Activated B cell treated with CpG ODN at 0.5 μM for 24 hours (primary cell): ENCODE measurements around the gene TRIP6. TPM values are rescaled to one million over a fixed set of nuclear protein-coding genes. Genes with fewer than 3 reads are reported as not detected.
"Not testable (repeated sequence)": the region's sequence is repeated elsewhere in the genome, so short reads cannot be mapped to it uniquely, and the experiment has no call there.

Experiments
- ATAC-seq: fragments of 200-7000 bp; cut with Tn5 transposase; one replicate; pipeline ENCODE4 v1.10.0; 2021; ENCODE audit warnings: low read depth, mild to moderate bottlenecking, moderate library complexity
- CTCF ChIA-PET: fragments of 350-600 bp; sonication (Branson Sonifier 250); formaldehyde crosslinking; loops from one replicate; lab custom pipeline; 2021; ENCODE audit warnings: antibody characterized with exemption; lab: Charles Lee
- POLR2A ChIA-PET: fragments of 350-600 bp; sonication (Branson Sonifier 250); formaldehyde crosslinking; loops from one replicate; lab custom pipeline; 2021; ENCODE audit warnings: antibody characterized with exemption; lab: Charles Lee
- DNase-seq: peaks from one replicate; pipeline ENCODE4 v3.0.0; 2022
- H3K27ac Mint-ChIP-seq: one replicate; pipeline ENCODE4 v1.8.0; 2020; ENCODE audit warnings: mixed read lengths
- H3K27me3 Mint-ChIP-seq: one replicate; pipeline ENCODE4 v1.8.0; 2021; ENCODE audit warnings: mixed read lengths
- H3K36me3 Mint-ChIP-seq: one replicate; pipeline ENCODE4 v1.8.0; 2021; ENCODE audit warnings: low read depth, mixed read lengths
- H3K4me1 Mint-ChIP-seq: one replicate; pipeline ENCODE4 v1.8.0; 2021; ENCODE audit warnings: mixed read lengths
- H3K4me3 Mint-ChIP-seq: one replicate; pipeline ENCODE4 v1.8.0; 2020; ENCODE audit warnings: mild to moderate bottlenecking, mixed read lengths
- H3K9me3 Mint-ChIP-seq: one replicate; pipeline ENCODE4 v1.8.0; 2020; ENCODE audit warnings: mixed read lengths
- CTCF ChIP-seq: fragments of 200-600 bp; IDR thresholded peaks from one replicate; pipeline ENCODE4 v1.8.0; 2022; ENCODE audit warnings: antibody characterized with exemption, mild to moderate bottlenecking
- intact Hi-C: fragments of 100-400 bp; cut with micrococcal nuclease; formaldehyde crosslinking; loops from one replicate; pipeline ENCODE4 v1.15.1; 2024
- total RNA-seq: library from RNA; stranded (reverse); gene quantifications from 2 replicates; pipeline ENCODE4 v1.2.3, GENCODE V29; 2022

The TRIP6 gene
- total RNA-seq, 1 donor from 2014 or later: 16.9 TPM

- intact Hi-C loops: no loop called here
- Mint-ChIP-seq H3K4me3 (peak overlapping the region; percentile 38), H3K36me3 (peaks cover 29% of the 10 kb centered on the region), H3K27ac (no peak overlapping the region), H3K9me3 (no peaks in the 10 kb centered on the region), H3K4me1 (peaks cover 21% of the 10 kb centered on the region), H3K27me3 (no peaks in the 10 kb centered on the region)
- ATAC-seq (no peak), DNase-seq (no peak)
- ChIA-PET CTCF (interaction anchor here (0.6 to 3.2 kb wide), 2 partner anchors 54 to 149 kb away, joined by 3 to 57 read pairs; partner anchors contain the start of gene POP7), POLR2A (interaction anchor here (1.0 to 3.5 kb wide), 5 partner anchors 10 to 49 kb away, joined by 3 to 17 read pairs (median 5); partner anchors contain the start of genes SRRT and UFSP1)
- TF ChIP-seq CTCF: no peak
Measured at GRCh38 chr7:100854146-100854895, 12.9 kb upstream of the TRIP6 start.

- H3K9me3 Mint-ChIP-seq, H3K4me3 Mint-ChIP-seq, ATAC-seq, DNase-seq, CTCF ChIA-PET, H3K27ac Mint-ChIP-seq, intact Hi-C loops, H3K27me3 Mint-ChIP-seq: not testable (repeated sequence)
- H3K4me1 Mint-ChIP-seq: peaks cover 21% of the 10 kb centered on the region
- POLR2A ChIA-PET: interaction anchor here (1.6 to 3.5 kb wide), 2 partner anchors 9 to 16 kb away, joined by 5 to 17 read pairs; no protein-coding TSS in a partner anchor
- peaks cover 34% of the 10 kb centered on the region for H3K36me3 Mint-ChIP-seq
Measured at GRCh38 chr7:100854899-100855298, 12.3 kb upstream of the TRIP6 start.

GRCh38 chr7:100855515-100855914 is 11.7 kb upstream of the TRIP6 start:
- POLR2A ChIA-PET: no interaction called here
- H3K4me1 Mint-ChIP-seq: peaks cover 21% of the 10 kb centered on the region
- no peak overlapping the region for H3K27ac Mint-ChIP-seq
- no peak overlapping the region for H3K4me3 Mint-ChIP-seq
- ATAC-seq (no peak), DNase-seq (no peak)
- no peaks in the 10 kb centered on the region for H3K9me3 Mint-ChIP-seq
- CTCF ChIA-PET: no interaction called here
- no peaks in the 10 kb centered on the region for H3K27me3 Mint-ChIP-seq
- intact Hi-C loops: no loop called here
- TF ChIP-seq CTCF: no peak
- H3K36me3 Mint-ChIP-seq: peaks cover 40% of the 10 kb centered on the region

GRCh38 chr7:100856871-100857282 is 10.3 kb upstream of the TRIP6 start:
- Mint-ChIP-seq H3K4me3 (no peak overlapping the region), H3K36me3 (peaks cover 52% of the 10 kb centered on the region), H3K27me3 (no peaks in the 10 kb centered on the region), H3K9me3 (no peaks in the 10 kb centered on the region), H3K4me1 (peaks cover 18% of the 10 kb centered on the region), H3K27ac (no peak overlapping the region)
- TF ChIP-seq CTCF: no peak
- ChIA-PET CTCF (no interaction called here), POLR2A (no interaction called here)
- intact Hi-C loops: no loop called here
- ATAC-seq (no peak), DNase-seq (no peak)

GRCh38 chr7:100859856-100860255 is 7.3 kb upstream of the TRIP6 start:
- H3K4me1 Mint-ChIP-seq: no peaks in the 10 kb centered on the region
- H3K27me3 Mint-ChIP-seq: no peaks in the 10 kb centered on the region
- ChIA-PET CTCF (no interaction called here), POLR2A (no interaction called here)
- no peak for DNase-seq
- TF ChIP-seq CTCF: no peak
- H3K36me3 Mint-ChIP-seq: peaks cover 73% of the 10 kb centered on the region
- no peaks in the 10 kb centered on the region for H3K9me3 Mint-ChIP-seq
- ATAC-seq: no peak
- H3K27ac Mint-ChIP-seq: no peak overlapping the region
- H3K4me3 Mint-ChIP-seq: no peak overlapping the region
- intact Hi-C loops: no loop called here
